Adipocyte (in vitro differentiated cells): Measurements from ENCODE around the gene PLEKHO2.

Source experiments
- DNase-seq: peaks from one replicate; pipeline ENCODE4 v3.0.0-alpha.2; 2015; ENCODE audit warnings: low read depth
- H3K27me3 ChIP-seq: replicated peaks from 2 replicates; pipeline ENCODE4 v1.7.0; 2013; ENCODE audit warnings: mild to moderate bottlenecking, low read length, moderate library complexity; ENCODE audit not compliant: control insufficient read depth, insufficient read depth
- H3K36me3 ChIP-seq: 2 replicates; pipeline ENCODE4 v1.7.0; 2013; ENCODE audit warnings: low read length, mild to moderate bottlenecking, moderate library complexity; ENCODE audit not compliant: control insufficient read depth, insufficient read depth, severe bottlenecking
- H3K4me1 ChIP-seq: 2 replicates; pipeline ENCODE4 v1.7.0; 2013; ENCODE audit warnings: mild to moderate bottlenecking, low read length, moderate library complexity; ENCODE audit not compliant: control insufficient read depth, insufficient read depth
- H3K4me3 ChIP-seq: 2 replicates; pipeline ENCODE4 v1.7.0; 2013; ENCODE audit warnings: mild to moderate bottlenecking, low read length, moderate library complexity
- H3K9ac ChIP-seq: 2 replicates; pipeline ENCODE4 v1.7.0; 2013; ENCODE audit warnings: mild to moderate bottlenecking, low read length, moderate library complexity
- H3K9me3 ChIP-seq: 2 replicates; pipeline ENCODE4 v1.7.0; 2013; ENCODE audit warnings: mild to moderate bottlenecking, low read length, moderate library complexity; ENCODE audit not compliant: control insufficient read depth

Gene PLEKHO2

DNA sequence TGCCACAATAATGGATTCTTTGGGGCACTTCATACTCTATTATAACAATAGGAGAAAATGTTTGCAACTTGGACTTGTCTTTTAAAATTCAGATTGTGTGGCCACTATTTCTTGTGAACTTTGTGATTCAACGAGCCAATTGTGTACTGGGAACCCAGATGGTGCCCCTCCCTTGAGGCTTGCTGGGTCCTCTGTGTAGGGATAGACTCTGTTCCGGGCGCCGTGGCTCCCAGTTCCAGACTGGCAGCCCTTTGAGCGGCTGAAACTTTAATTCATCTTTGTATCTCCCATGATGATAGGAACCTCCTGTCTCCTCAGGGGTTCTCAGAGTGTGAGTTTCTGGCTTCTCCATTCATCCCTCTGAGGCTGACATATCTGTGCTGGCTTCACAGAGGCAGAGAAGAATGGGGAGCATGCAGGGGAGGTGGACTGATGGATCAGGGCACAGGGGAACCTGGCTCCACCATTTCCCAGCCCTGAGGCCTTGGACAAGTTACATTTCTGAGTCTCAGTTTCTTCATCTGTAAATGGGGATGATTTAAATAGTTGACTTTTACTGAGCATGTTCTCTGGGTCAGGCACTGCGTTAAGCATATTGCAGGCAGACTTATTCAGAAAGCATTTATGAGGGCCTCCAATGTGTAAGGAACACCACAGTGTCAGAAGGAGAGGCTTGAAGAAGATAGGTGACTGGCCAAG lies 54.8 kb downstream of the PLEKHO2 start:
- peaks cover 9% of the 10 kb centered on the region for H3K9me3 ChIP-seq
- H3K4me3 ChIP-seq: peak overlapping the region; percentile 58

DNA sequence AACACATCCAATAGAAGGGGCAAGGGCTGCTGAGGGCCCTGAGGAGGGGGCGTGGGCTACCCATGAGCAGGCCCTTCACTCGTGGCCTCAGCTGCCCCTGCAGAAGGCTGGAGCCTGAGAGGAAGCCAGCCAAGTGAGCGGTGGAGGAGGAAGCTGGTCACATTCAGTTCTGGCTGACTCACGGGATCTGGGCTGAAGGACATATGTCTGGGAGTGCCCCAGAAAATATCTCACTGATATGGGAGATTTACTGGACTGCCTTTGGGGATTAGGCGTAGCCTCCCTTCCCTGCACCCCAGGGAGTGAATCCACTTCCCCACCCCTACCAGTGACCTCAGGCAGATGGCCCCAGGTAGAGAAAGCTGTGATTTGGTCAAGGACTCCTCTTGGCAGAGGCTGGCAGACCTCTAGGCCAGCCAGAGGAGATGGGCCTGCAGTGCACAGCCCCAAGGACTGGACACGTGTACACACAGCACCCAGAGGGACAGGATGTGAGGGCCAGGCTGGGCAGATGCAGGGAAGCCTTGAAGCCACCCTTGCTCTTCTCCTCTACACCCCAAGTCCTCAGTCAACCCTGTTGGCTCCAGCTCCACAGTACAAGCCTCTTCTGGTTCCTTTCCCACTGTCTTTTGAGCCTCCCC lies 55.8 kb downstream of the PLEKHO2 start:
- no peak overlapping the region for H3K4me3 ChIP-seq
- peaks cover 14% of the 10 kb centered on the region for H3K9me3 ChIP-seq
- H3K4me1 ChIP-seq: peaks cover 64% of the 10 kb centered on the region
- DNase-seq: peak; percentile 77
- H3K9ac ChIP-seq: peak overlapping the region; percentile 86
- no peaks in the 10 kb centered on the region for H3K27me3 ChIP-seq
- no peaks in the 10 kb centered on the region for H3K36me3 ChIP-seq

More for the DNA sequence above, 54.8 kb downstream of the PLEKHO2 start:
- no peaks in the 10 kb centered on the region for H3K36me3 ChIP-seq
- peaks cover 64% of the 10 kb centered on the region for H3K4me1 ChIP-seq
- H3K27me3 ChIP-seq: no peaks in the 10 kb centered on the region
- peak overlapping the region; percentile 86 for H3K9ac ChIP-seq
- no peak for DNase-seq

- H3K9ac ChIP-seq: peak overlapping the region; percentile 86
- peaks cover 59% of the 10 kb centered on the region for H3K4me1 ChIP-seq
- no peak for DNase-seq
- no peaks in the 10 kb centered on the region for H3K27me3 ChIP-seq
- no peaks in the 10 kb centered on the region for H3K36me3 ChIP-seq
- H3K4me3 ChIP-seq: no peak overlapping the region
- peaks cover 14% of the 10 kb centered on the region for H3K9me3 ChIP-seq
These were observed 56.7 kb downstream of the PLEKHO2 start for GRCh38 chr15:64898406-64898805.

DNA sequence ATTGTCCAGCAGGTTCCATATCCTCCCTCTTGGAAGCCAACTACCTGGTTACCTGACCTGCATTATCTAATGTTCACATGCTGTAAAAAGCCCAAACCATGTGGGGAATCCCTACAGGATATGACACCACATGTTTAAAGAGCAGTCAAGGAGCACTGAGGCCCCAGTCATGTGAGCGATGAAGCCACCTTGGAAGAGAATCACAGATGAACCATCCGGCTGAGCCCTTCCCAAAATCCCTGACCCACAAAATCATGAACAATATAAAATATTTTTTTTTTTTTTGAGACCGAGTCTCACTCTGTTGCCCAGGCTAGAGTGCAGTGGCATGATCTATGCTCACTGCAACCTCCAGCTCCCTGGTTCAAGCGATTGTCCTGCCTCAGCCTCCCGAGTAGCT lies 59.4 kb downstream of the PLEKHO2 start:
- no peak for DNase-seq
- H3K4me3 ChIP-seq: peak overlapping the region; percentile 35
- peaks cover 14% of the 10 kb centered on the region for H3K9me3 ChIP-seq
- no peaks in the 10 kb centered on the region for H3K36me3 ChIP-seq
- no peak overlapping the region for H3K9ac ChIP-seq
- no peaks in the 10 kb centered on the region for H3K27me3 ChIP-seq
- peaks cover 45% of the 10 kb centered on the region for H3K4me1 ChIP-seq

DNA sequence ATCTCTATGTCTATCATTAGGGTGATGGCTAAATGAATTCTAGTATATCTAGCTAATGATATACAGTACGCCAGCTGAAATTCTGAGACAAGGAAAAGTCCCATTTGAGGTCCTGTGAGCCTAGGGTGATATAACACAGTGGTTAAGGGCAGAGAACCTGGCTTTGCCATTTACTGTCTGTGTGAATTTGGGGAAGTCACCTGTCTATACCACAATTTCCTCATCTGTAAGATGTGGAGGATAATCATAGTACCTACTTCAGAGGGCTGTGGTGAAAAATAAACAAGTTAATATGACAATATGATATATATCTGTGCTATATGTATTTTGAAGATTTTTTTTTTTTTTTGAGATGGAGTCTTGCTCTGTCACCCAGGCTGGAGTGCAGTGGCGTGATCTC lies 60.2 kb downstream of the PLEKHO2 start:
- peak overlapping the region; percentile 19 for H3K4me3 ChIP-seq
- H3K27me3 ChIP-seq: no peaks in the 10 kb centered on the region
- peaks cover 16% of the 10 kb centered on the region for H3K9me3 ChIP-seq
- H3K4me1 ChIP-seq: peaks cover 37% of the 10 kb centered on the region
- no peak overlapping the region for H3K9ac ChIP-seq
- no peak for DNase-seq
- H3K36me3 ChIP-seq: no peaks in the 10 kb centered on the region

GRCh38 chr15:64902863-64903262 lies 61.1 kb downstream of the PLEKHO2 start:
- peaks cover 16% of the 10 kb centered on the region for H3K9me3 ChIP-seq

DNA sequence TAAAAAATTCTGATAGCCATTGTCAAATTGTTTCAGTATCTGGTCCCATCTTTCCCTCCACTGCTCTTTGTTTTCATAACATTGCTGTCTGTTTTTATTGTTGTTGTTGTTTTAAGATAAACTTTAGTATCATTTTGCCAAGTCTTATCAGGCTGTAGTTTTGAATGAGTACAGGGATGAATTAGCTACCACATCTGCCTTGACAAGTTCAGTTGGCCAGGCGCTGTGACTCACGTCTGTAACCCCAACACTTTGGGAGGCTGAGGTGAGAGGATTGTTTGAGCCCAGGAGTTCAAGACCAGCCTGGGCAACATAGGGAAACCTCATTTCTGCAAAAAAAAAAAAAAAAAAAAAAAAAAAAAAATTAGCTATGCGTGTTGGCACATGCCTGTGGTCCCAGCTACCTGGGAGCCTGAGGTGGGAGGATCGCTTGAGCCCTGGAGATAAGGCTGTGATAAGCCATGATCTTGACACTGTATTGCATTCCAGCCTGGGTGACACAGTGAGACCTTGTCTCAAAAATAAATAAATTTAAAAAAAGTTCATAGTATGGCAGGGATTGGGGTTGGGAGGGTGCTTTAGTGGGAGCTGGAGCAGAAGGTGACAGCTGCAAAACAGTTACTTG lies 61.7 kb downstream of the PLEKHO2 start:
- Histone ChIP-seq H3K9me3 (peaks cover 16% of the 10 kb centered on the region), H3K9ac (no peak overlapping the region), H3K36me3 (no peaks in the 10 kb centered on the region), H3K4me1 (peaks cover 22% of the 10 kb centered on the region), H3K4me3 (no peak overlapping the region), H3K27me3 (no peaks in the 10 kb centered on the region)
- no peak for DNase-seq

More at GRCh38 chr15:64902863-64903262, 61.1 kb downstream of the PLEKHO2 start:
- Histone ChIP-seq H3K36me3 (no peaks in the 10 kb centered on the region), H3K4me3 (no peak overlapping the region), H3K4me1 (peaks cover 28% of the 10 kb centered on the region), H3K9ac (no peak overlapping the region), H3K27me3 (no peaks in the 10 kb centered on the region)
- DNase-seq: no peak

DNA sequence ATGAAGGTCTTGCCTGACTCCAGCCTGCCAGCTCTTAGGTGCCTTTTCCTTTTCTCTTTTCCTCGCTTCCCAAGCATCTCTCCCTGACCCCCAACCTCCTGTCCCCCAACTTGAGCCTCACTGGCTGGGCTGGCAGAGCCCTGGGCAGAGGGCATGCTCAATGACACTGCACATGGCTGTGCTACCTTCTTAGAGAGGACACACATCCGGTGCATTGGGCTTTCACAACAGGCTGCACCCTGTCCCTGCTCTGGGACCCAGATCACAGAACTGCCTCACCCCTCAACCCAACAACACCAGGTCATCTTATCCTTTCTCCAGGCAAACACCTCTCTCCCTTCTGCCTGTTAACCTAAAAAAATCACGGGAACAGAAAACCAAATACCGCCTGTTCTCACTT lies 62.5 kb downstream of the PLEKHO2 start:
- no peak overlapping the region for H3K9ac ChIP-seq
- peaks cover 15% of the 10 kb centered on the region for H3K4me1 ChIP-seq
- no peak overlapping the region for H3K4me3 ChIP-seq
- no peak for DNase-seq
- no peaks in the 10 kb centered on the region for H3K36me3 ChIP-seq
- H3K9me3 ChIP-seq: peaks cover 16% of the 10 kb centered on the region
- no peaks in the 10 kb centered on the region for H3K27me3 ChIP-seq

DNA sequence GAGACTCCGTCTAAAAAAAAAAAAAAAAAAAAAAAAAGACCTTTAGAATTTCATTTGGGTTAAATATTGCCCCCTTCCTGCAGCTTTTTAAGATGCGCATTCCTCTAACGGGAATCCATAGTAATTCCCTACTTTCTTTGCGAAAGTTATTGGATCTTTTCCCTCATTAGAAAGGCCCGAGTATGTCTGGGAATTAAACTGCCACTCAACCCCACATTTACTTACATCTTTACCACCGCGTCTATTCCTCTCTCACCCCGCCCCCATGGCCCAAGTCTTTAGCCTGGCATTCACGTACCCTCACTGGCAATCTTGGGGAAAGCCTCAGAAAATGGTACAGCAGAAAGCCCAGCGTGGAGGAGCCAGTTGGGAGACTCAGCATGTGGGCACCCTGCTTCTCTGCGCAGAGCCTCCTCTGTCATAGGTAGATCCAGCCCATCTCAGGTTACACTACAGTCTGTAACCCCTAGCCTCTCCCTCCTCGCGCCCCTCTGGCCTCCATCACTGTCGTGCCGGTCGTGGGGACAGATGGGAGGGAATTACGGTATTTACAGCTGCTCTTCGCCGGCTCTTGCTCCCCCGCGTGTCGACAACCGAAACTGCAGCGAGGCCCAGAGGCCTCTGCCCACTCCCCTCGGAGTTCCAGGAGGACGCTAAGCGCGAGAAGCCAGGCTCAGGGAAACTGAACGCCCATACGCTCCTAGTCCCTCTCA lies 63.6 kb downstream of the PLEKHO2 start:
- no peaks in the 10 kb centered on the region for H3K36me3 ChIP-seq
- peak overlapping the region; percentile 75 for H3K9ac ChIP-seq
- H3K27me3 ChIP-seq: no peaks in the 10 kb centered on the region
- peaks cover 12% of the 10 kb centered on the region for H3K4me1 ChIP-seq
- H3K9me3 ChIP-seq: peaks cover 16% of the 10 kb centered on the region
- DNase-seq: peak; percentile 90
- H3K4me3 ChIP-seq: peak overlapping the region; percentile 70

- Histone ChIP-seq H3K4me1 (peaks cover 12% of the 10 kb centered on the region), H3K9ac (peak overlapping the region; percentile 75), H3K4me3 (no peak overlapping the region), H3K36me3 (no peaks in the 10 kb centered on the region), H3K27me3 (no peaks in the 10 kb centered on the region), H3K9me3 (peaks cover 12% of the 10 kb centered on the region)
- no peak for DNase-seq
These were observed 64.2 kb downstream of the PLEKHO2 start for GRCh38 chr15:64905941-64906340.

DNA sequence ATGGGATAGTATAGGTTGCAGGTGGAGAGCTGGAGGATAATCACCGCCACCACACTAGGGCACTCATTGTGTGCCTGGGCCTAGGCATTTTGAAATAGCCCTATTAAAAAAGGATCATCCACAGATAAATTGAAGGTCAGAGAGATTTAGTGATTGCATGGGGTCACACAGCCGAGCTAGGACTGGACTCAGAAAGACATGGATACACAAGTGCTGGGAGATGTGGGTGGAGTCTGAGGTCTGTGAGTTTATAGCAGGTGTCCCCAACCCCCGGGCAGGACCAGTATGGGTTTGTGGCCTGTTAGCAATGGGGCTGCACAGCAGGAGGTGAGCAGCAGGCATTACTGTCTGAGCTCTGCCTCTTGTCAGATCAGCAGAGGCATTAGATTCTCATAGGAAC lies 64.7 kb downstream of the PLEKHO2 start:
- DNase-seq: no peak
- H3K9ac ChIP-seq: no peak overlapping the region
- peaks cover 8% of the 10 kb centered on the region for H3K9me3 ChIP-seq
- H3K36me3 ChIP-seq: no peaks in the 10 kb centered on the region
- H3K4me1 ChIP-seq: peaks cover 15% of the 10 kb centered on the region
- H3K4me3 ChIP-seq: no peak overlapping the region
- H3K27me3 ChIP-seq: no peaks in the 10 kb centered on the region
